ENCODE measurements around the gene CADM3. TPM values are rescaled to one million over a fixed set of nuclear protein-coding genes. Genes with fewer than 3 reads are reported as not detected.

CADM3 gene
- 0.07 TPM in 1 of 2 replicates, not detected in the other for total RNA-seq (2014; rRNA removed; shearing (Covaris generic); ENCODE audit: low replicate concordance)

GRCh38 chr1:159171254-159171687, at the start of gene CADM3:
Gene CADM3 (plus strand): TSS chr1:159171615. CDS start chr1:159171766, 151 bp downstream.
- in situ Hi-C loops (cut with HindIII; ENCODE audit: low pct_unique_long_range_greater_than_20kb, low sequenced_read_pairs) = no loop called here
- DNase-seq (ENCODE audit: low read depth) = no peak

GRCh38 chr1:159122005-159122621, 49.3 kb upstream of the CADM3 start:
- in situ Hi-C loops (cut with HindIII; ENCODE audit: low pct_unique_long_range_greater_than_20kb, low sequenced_read_pairs) = no loop called here
- DNase-seq (ENCODE audit: low read depth) = no peak

- in situ Hi-C loops (cut with HindIII; ENCODE audit: low pct_unique_long_range_greater_than_20kb, low sequenced_read_pairs) = no loop called here
- DNase-seq (ENCODE audit: low read depth) = no peak
Observed at GRCh38 chr1:159123587-159123986, 47.8 kb upstream of the CADM3 start.

GRCh38 chr1:159132271-159132881, 39.0 kb upstream of the CADM3 start:
- in situ Hi-C loops (cut with HindIII; ENCODE audit: low pct_unique_long_range_greater_than_20kb, low sequenced_read_pairs) = no loop called here

GRCh38 chr1:159140474-159140873, 30.9 kb upstream of the CADM3 start:
- no peak for DNase-seq (ENCODE audit: low read depth)
- in situ Hi-C loops (cut with HindIII; ENCODE audit: low pct_unique_long_range_greater_than_20kb, low sequenced_read_pairs) = no loop called here

More at GRCh38 chr1:159132271-159132881, 39.0 kb upstream of the CADM3 start:
- DNase-seq (ENCODE audit: low read depth) = peak; percentile 28

- peak; percentile 26 for DNase-seq (ENCODE audit: low read depth)
- in situ Hi-C loops (cut with HindIII; ENCODE audit: low pct_unique_long_range_greater_than_20kb, low sequenced_read_pairs) = no loop called here
Observed at GRCh38 chr1:159141584-159142390, 29.6 kb upstream of the CADM3 start.

- DNase-seq (ENCODE audit: low read depth) = no peak
- in situ Hi-C loops (cut with HindIII; ENCODE audit: low pct_unique_long_range_greater_than_20kb, low sequenced_read_pairs) = no loop called here
Observed at GRCh38 chr1:159142391-159142663, 29.1 kb upstream of the CADM3 start.

GRCh38 chr1:159142726-159143510, 28.5 kb upstream of the CADM3 start:
- in situ Hi-C loops (cut with HindIII; ENCODE audit: low pct_unique_long_range_greater_than_20kb, low sequenced_read_pairs) = no loop called here
- no peak for DNase-seq (ENCODE audit: low read depth)

GRCh38 chr1:159144571-159144970, 26.8 kb upstream of the CADM3 start:
- no peak for DNase-seq (ENCODE audit: low read depth)
- in situ Hi-C loops (cut with HindIII; ENCODE audit: low pct_unique_long_range_greater_than_20kb, low sequenced_read_pairs) = no loop called here

GRCh38 chr1:159146980-159147379, 24.4 kb upstream of the CADM3 start:
- no peak for DNase-seq (ENCODE audit: low read depth)
- in situ Hi-C loops (cut with HindIII; ENCODE audit: low pct_unique_long_range_greater_than_20kb, low sequenced_read_pairs) = no loop called here

GRCh38 chr1:159152031-159152430, 19.4 kb upstream of the CADM3 start:
- in situ Hi-C loops (cut with HindIII; ENCODE audit: low pct_unique_long_range_greater_than_20kb, low sequenced_read_pairs) = no loop called here
- DNase-seq (ENCODE audit: low read depth) = no peak

- in situ Hi-C loops (cut with HindIII; ENCODE audit: low pct_unique_long_range_greater_than_20kb, low sequenced_read_pairs) = no loop called here
- DNase-seq (ENCODE audit: low read depth) = peak; percentile 62
Observed at GRCh38 chr1:159161001-159161718, 10.3 kb upstream of the CADM3 start.

- in situ Hi-C loops (cut with HindIII; ENCODE audit: low pct_unique_long_range_greater_than_20kb, low sequenced_read_pairs) = no loop called here
- no peak for DNase-seq (ENCODE audit: low read depth)
Observed at GRCh38 chr1:159161719-159162026, 9.7 kb upstream of the CADM3 start.

- no peak for DNase-seq (ENCODE audit: low read depth)
- in situ Hi-C loops (cut with HindIII; ENCODE audit: low pct_unique_long_range_greater_than_20kb, low sequenced_read_pairs) = no loop called here
Observed at GRCh38 chr1:159162516-159163265, 8.7 kb upstream of the CADM3 start.

GRCh38 chr1:159163614-159164228, 7.7 kb upstream of the CADM3 start:
- no peak for DNase-seq (ENCODE audit: low read depth)
- in situ Hi-C loops (cut with HindIII; ENCODE audit: low pct_unique_long_range_greater_than_20kb, low sequenced_read_pairs) = no loop called here

- no peak for DNase-seq (ENCODE audit: low read depth)
- in situ Hi-C loops (cut with HindIII; ENCODE audit: low pct_unique_long_range_greater_than_20kb, low sequenced_read_pairs) = no loop called here
Observed at GRCh38 chr1:159168043-159168442, 3.4 kb upstream of the CADM3 start.

- DNase-seq (ENCODE audit: low read depth) = no peak
- in situ Hi-C loops (cut with HindIII; ENCODE audit: low pct_unique_long_range_greater_than_20kb, low sequenced_read_pairs) = no loop called here
Observed at GRCh38 chr1:159170639-159171038, 776 bp upstream of the CADM3 start.

All from Caki2 (cell line).